HFFc6 (cell line): ENCODE results near the gene SMIM30. TPM values are rescaled to one million over a fixed set of nuclear protein-coding genes. Genes with fewer than 3 reads are reported as not detected.

Experiments
- DNase-seq: peaks from one replicate; pipeline ENCODE4 v3.0.0-alpha.2; 2018
- H3K27ac Mint-ChIP-seq: 2 replicates; pipeline ENCODE4 v1.8.0; 2020; ENCODE audit warnings: mild to moderate bottlenecking, mixed read lengths
- H3K27me3 Mint-ChIP-seq: 2 replicates; pipeline ENCODE4 v1.8.0; 2021; ENCODE audit warnings: mild to moderate bottlenecking, moderate library complexity, mixed read lengths; ENCODE audit not compliant: insufficient read depth
- H3K36me3 Mint-ChIP-seq: 2 replicates; pipeline ENCODE4 v1.8.0; 2021; ENCODE audit warnings: low read depth, mixed read lengths
- H3K4me1 Mint-ChIP-seq: 2 replicates; pipeline ENCODE4 v1.8.0; 2020; ENCODE audit warnings: low read depth, mixed read lengths
- H3K4me3 Mint-ChIP-seq: 2 replicates; pipeline ENCODE4 v1.8.0; 2020; ENCODE audit warnings: mild to moderate bottlenecking, moderate library complexity, mixed read lengths
- H3K9me3 Mint-ChIP-seq: 2 replicates; pipeline ENCODE4 v1.8.0; 2020; ENCODE audit warnings: mild to moderate bottlenecking, mixed read lengths
- total RNA-seq, 6 experiments: library from RNA; stranded (reverse); fragmentation: NEBNext Ultra II Directional; extraction: Animal tissue kit (Norgen Biotek cat#: 25700); gene quantifications; 2 replicates in 1 of 6; 3 replicates in 5 of 6; pipeline ENCODE4 v1.2.3, GENCODE V29; 2021
- TF ChIP-seq, protein P1 (sequence below): fragments of 200-600 bp; sonication (generic); IDR thresholded peaks from 2 replicates; pipeline ENCODE4 v1.5.0; 2021; ENCODE audit warnings: antibody characterized with exemption, mild to moderate bottlenecking

The SMIM30 gene
- total RNA-seq, 6 experiments from 2014 or later, result 52.0 to 74.2 (median 60.6) TPM

DNA sequence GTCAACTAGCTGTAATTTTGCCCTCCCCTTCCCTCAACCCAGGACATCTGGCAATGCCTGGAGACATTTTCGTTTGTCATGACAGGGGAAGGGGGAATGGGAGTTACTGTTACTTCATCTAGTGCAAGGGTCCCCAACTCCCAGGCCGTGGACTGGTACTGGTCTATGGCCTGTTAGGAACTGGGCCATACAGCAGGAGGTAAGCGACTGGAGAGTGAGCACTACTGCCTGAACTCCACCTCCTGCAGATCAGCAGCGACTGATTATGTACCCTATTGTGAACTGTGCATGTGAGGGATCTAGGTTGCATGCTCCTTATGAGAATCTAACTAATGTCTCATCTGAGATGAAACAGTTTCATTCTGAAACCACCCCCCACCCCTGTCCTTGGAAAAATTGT lies 22.6 kb upstream of the SMIM30 start:
- no peaks in the 10 kb centered on the region for H3K9me3 Mint-ChIP-seq
- no peaks in the 10 kb centered on the region for H3K36me3 Mint-ChIP-seq
- peaks cover 11% of the 10 kb centered on the region for H3K27me3 Mint-ChIP-seq
- H3K4me1 Mint-ChIP-seq, result no peaks in the 10 kb centered on the region
- TF ChIP-seq, protein P1, sequence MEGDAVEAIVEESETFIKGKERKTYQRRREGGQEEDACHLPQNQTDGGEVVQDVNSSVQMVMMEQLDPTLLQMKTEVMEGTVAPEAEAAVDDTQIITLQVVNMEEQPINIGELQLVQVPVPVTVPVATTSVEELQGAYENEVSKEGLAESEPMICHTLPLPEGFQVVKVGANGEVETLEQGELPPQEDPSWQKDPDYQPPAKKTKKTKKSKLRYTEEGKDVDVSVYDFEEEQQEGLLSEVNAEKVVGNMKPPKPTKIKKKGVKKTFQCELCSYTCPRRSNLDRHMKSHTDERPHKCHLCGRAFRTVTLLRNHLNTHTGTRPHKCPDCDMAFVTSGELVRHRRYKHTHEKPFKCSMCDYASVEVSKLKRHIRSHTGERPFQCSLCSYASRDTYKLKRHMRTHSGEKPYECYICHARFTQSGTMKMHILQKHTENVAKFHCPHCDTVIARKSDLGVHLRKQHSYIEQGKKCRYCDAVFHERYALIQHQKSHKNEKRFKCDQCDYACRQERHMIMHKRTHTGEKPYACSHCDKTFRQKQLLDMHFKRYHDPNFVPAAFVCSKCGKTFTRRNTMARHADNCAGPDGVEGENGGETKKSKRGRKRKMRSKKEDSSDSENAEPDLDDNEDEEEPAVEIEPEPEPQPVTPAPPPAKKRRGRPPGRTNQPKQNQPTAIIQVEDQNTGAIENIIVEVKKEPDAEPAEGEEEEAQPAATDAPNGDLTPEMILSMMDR, result no peak
- no peak overlapping the region for H3K4me3 Mint-ChIP-seq
- H3K27ac Mint-ChIP-seq, result no peak overlapping the region
- no peak for DNase-seq

- Mint-ChIP-seq H3K4me1 (peaks cover 9% of the 10 kb centered on the region), H3K36me3 (no peaks in the 10 kb centered on the region), H3K4me3 (no peak overlapping the region), H3K27me3 (no peaks in the 10 kb centered on the region), H3K9me3 (no peaks in the 10 kb centered on the region), H3K27ac (no peak overlapping the region)
- TF ChIP-seq, protein P1, result no peak
- DNase-seq, result no peak
Observed at GRCh38 chr7:113137241-113137640, 18.9 kb upstream of the SMIM30 start.

DNA sequence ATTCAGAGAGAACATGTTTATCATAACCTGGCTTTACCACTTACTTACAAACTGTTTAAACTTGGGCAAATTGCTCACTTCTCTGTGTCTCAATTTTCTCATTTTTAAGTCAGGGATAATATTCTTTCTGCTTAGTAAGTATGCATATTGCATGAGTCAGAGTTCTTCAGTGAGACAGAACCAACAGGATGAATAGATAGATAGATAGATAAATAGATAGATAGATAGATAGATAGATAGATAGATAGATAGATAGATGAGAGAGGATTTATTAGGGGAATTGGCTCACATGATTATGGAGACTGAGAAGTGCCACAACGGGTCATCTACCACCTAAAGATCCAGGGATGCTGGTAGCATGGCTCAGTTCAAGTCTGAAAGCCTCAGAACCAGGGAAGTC lies 15.7 kb upstream of the SMIM30 start:
- TF ChIP-seq, protein P1, result no peak
- H3K4me3 Mint-ChIP-seq, result no peak overlapping the region
- peaks cover 9% of the 10 kb centered on the region for H3K4me1 Mint-ChIP-seq
- no peaks in the 10 kb centered on the region; the same call in 1 of the 2 replicates for H3K27me3 Mint-ChIP-seq
- no peak for DNase-seq
- no peaks in the 10 kb centered on the region for H3K9me3 Mint-ChIP-seq
- H3K27ac Mint-ChIP-seq, result no peak overlapping the region
- H3K36me3 Mint-ChIP-seq, result no peaks in the 10 kb centered on the region

DNA sequence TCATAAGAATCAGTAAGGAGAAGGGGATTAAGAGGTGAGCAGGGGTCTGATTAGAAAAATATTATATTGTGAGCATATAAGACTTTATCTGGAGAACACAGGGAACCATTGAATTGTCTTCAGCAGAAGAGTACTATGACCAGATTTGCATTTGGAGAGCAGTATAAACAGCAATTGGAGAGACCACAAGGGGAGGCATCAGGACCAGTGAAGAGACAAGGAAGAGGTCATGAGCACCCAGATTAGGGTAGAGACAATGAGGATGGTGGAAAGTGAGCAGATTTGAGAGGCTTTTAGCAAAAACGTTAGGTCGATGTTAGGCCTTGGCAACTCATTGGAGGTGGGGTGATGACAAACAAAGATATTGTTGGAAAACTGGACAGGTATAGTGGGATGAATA lies 13.0 kb upstream of the SMIM30 start:
- Mint-ChIP-seq H3K27me3 (no peaks in the 10 kb centered on the region; the same call in 1 of the 2 replicates), H3K4me3 (no peak overlapping the region), H3K36me3 (no peaks in the 10 kb centered on the region), H3K27ac (no peak overlapping the region), H3K4me1 (peaks cover 9% of the 10 kb centered on the region), H3K9me3 (no peaks in the 10 kb centered on the region)
- no peak for DNase-seq
- TF ChIP-seq, protein P1, result no peak

- no peaks in the 10 kb centered on the region for H3K36me3 Mint-ChIP-seq
- H3K27ac Mint-ChIP-seq, result no peak overlapping the region
- no peaks in the 10 kb centered on the region for H3K4me1 Mint-ChIP-seq
- no peaks in the 10 kb centered on the region for H3K9me3 Mint-ChIP-seq
- no peak for DNase-seq
- H3K27me3 Mint-ChIP-seq, result no peaks in the 10 kb centered on the region; the same call in 1 of the 2 replicates
- TF ChIP-seq, protein P1, result no peak
- H3K4me3 Mint-ChIP-seq, result no peak overlapping the region
Observed at GRCh38 chr7:113128031-113128430, 9.7 kb upstream of the SMIM30 start.

GRCh38 chr7:113125728-113126127 lies 7.4 kb upstream of the SMIM30 start:
- no peaks in the 10 kb centered on the region for H3K9me3 Mint-ChIP-seq

More at GRCh38 chr7:113125728-113126127, 7.4 kb upstream of the SMIM30 start:
- Mint-ChIP-seq H3K36me3 (no peaks in the 10 kb centered on the region), H3K27me3 (no peaks in the 10 kb centered on the region), H3K4me1 (peaks cover 7% of the 10 kb centered on the region), H3K4me3 (no peak overlapping the region), H3K27ac (no peak overlapping the region)
- TF ChIP-seq, protein P1, result no peak
- DNase-seq, result no peak
